ENCODE measurements around the gene TNPO1. TPM values are rescaled to one million over a fixed set of nuclear protein-coding genes. Genes with fewer than 3 reads are reported as not detected.

TNPO1 gene
- total and polyA plus RNA-seq, 2 of the 8 experiments (the other 6 are each of a cell fraction or from before 2014, with no cell fraction given), result 38.5 to 211 TPM

- TF ChIP-seq MAFK (IDR thresholded peaks at IDR 0.05; ENCODE audit: low read depth, low read length), result peak; percentile 86; the same call in 1 of the 2 replicates
Measured at GRCh38 chr5:72784129-72784528, 32.3 kb upstream of the TNPO1 start (continued).

- H4K20me1 ChIP-seq (replicated peaks in 1 of 2; ENCODE audit: control insufficient read depth in 1 of 2, insufficient read depth in 2 of 2, low read length in 2 of 2), result no peaks in the 10 kb centered on the region
- FAIRE-seq, result no peak
- CTCF ChIA-PET (ENCODE audit: partially characterized antibody), result no interaction called here
Measured at GRCh38 chr5:72785801-72786200, 30.7 kb upstream of the TNPO1 start.

More at GRCh38 chr5:72785801-72786200, 30.7 kb upstream of the TNPO1 start:
- H3K79me1 ChIP-seq (ENCODE audit: low read depth, low read length), result no peaks in the 10 kb centered on the region
- no peak overlapping the region for H2AK5ac ChIP-seq (ENCODE audit: low read depth, low read length)
- no peak overlapping the region for H3K23ac ChIP-seq (ENCODE audit: insufficient read length)
- no peak overlapping the region for H4K5ac ChIP-seq (ENCODE audit: insufficient read length, low read depth, low read length)
- H3K79me2 ChIP-seq (ENCODE audit: control insufficient read depth in 1 of 2, insufficient read depth in 2 of 2, low read length in 2 of 2), result no peaks in the 10 kb centered on the region
- no peaks in the 10 kb centered on the region for H3K4me1 ChIP-seq (replicated peaks in 1 of 4; ENCODE audit: control insufficient read depth in 3 of 4, insufficient read depth in 4 of 4, low read length in 3 of 4)
- no peak overlapping the region for H3K4me3 ChIP-seq (ENCODE audit: extremely low read depth in 1 of 4, insufficient read depth in 2 of 4, low read depth in 3 of 4, low read length in 4 of 4)
- H3K56ac ChIP-seq (replicated peaks; ENCODE audit: insufficient read length, low read depth, low read length), result no peak overlapping the region
- no peak overlapping the region for H2BK20ac ChIP-seq (ENCODE audit: low read length)
- H4K8ac ChIP-seq (ENCODE audit: extremely low read depth, insufficient read depth, low read length), result no peak overlapping the region
- no peak overlapping the region for H3K14ac ChIP-seq (ENCODE audit: insufficient read length)
- no peak overlapping the region for H3K18ac ChIP-seq (ENCODE audit: extremely low read depth, low read length)
- H2BK12ac ChIP-seq (ENCODE audit: low read depth, low read length), result no peak overlapping the region
- POLR2A ChIA-PET (ENCODE audit: partially characterized antibody), result no interaction called here
- no peak overlapping the region for H3K4me2 ChIP-seq (ENCODE audit: insufficient read depth in 1 of 2, low read depth in 2 of 2, low read length in 2 of 2)
- no peak overlapping the region for H3K9ac ChIP-seq (replicated peaks in 1 of 4; ENCODE audit: extremely low read depth in 1 of 4, low read depth in 3 of 4, low read length in 3 of 4)
- H4K91ac ChIP-seq (replicated peaks; ENCODE audit: insufficient read length, low read length), result no peak overlapping the region
- no peaks in the 10 kb centered on the region for H3K36me3 ChIP-seq (ENCODE audit: control insufficient read depth in 2 of 4, insufficient read depth in 4 of 4, low read length in 3 of 4)
- no peaks in the 10 kb centered on the region for H3K23me2 ChIP-seq (ENCODE audit: low read depth, low read length)
- H2BK120ac ChIP-seq (replicated peaks; ENCODE audit: low read depth, low read length), result no peak overlapping the region
- no peaks in the 10 kb centered on the region for H3K9me3 ChIP-seq (ENCODE audit: insufficient read depth in 2 of 2, low read depth in 1 of 2, low read length in 1 of 2)
- H3K4ac ChIP-seq (replicated peaks; ENCODE audit: insufficient read length, low read depth, low read length), result no peak overlapping the region
- no peak overlapping the region for H3K27ac ChIP-seq (ENCODE audit: low read depth, low read length)
- H2BK5ac ChIP-seq (ENCODE audit: low read depth, low read length), result no peak overlapping the region
- no peak overlapping the region for H2AFZ ChIP-seq (ENCODE audit: low read length)
- no peak overlapping the region for H2BK15ac ChIP-seq (ENCODE audit: low read length)
- no peak for DNase-seq (ENCODE audit: low read depth in 1 of 2, low spot score in 2 of 2)
- no peaks in the 10 kb centered on the region for H3K27me3 ChIP-seq (replicated peaks in 1 of 4; ENCODE audit: control insufficient read depth in 3 of 4, extremely low read depth in 1 of 4, insufficient read depth in 3 of 4, low read length in 3 of 4)
- TF ChIP-seq, protein P1, sequence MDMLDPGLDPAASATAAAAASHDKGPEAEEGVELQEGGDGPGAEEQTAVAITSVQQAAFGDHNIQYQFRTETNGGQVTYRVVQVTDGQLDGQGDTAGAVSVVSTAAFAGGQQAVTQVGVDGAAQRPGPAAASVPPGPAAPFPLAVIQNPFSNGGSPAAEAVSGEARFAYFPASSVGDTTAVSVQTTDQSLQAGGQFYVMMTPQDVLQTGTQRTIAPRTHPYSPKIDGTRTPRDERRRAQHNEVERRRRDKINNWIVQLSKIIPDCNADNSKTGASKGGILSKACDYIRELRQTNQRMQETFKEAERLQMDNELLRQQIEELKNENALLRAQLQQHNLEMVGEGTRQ (IDR thresholded peaks at IDR 0.05; ENCODE audit: low read length), result no peak
- no peak for TF ChIP-seq GTF2F1 (IDR thresholded peaks at IDR 0.05; ENCODE audit: borderline replicate concordance, low read depth, low read length)
- no peak for TF ChIP-seq TBP (IDR thresholded peaks at IDR 0.05; ENCODE audit: low read depth, low read length)

Data from H1 (cell line).